HCT116 (cell line): Measurements from ENCODE around the gene ILF2. TPM values are rescaled to one million over a fixed set of nuclear protein-coding genes. Genes with fewer than 3 reads are reported as not detected.
A peak's percentile ranks its signal among the peaks of the same experiment; 100 is the strongest.

Experiments
- ATAC-seq: fragments of 200-7000 bp; cut with Tn5 transposase; 2 replicates; pipeline ENCODE4 v1.9.1; 2020; ENCODE audit warnings: mild to moderate bottlenecking, moderate library complexity
- BruUV-seq: library from RNA; stranded (reverse); fragments of 400-500 nt; replicated peaks from 2 replicates; lab custom pipeline; 2021; lab: Mats Ljungman, UMichigan
- CTCF ChIA-PET: fragments of 300-600 bp; sonication (Branson Sonifier 250); formaldehyde crosslinking; loops from one replicate; lab custom pipeline; 2021; ENCODE audit warnings: antibody characterized with exemption; lab: Charles Lee
- POLR2A ChIA-PET: fragments of 300-600, 350-600 bp; sonication (Branson Sonifier 250); formaldehyde crosslinking; loops from one replicate; lab custom pipeline; 2021; ENCODE audit warnings: antibody characterized with exemption; lab: Charles Lee
- RAD21 ChIA-PET, 2 experiments: fragments of 300-600 bp; sonication (Branson Sonifier 250); formaldehyde crosslinking; loops; one replicate each; lab custom pipeline; 2023; ENCODE audit warnings: low total read pairs in 2 of 2; ENCODE audit not compliant: uncharacterized antibody in 2 of 2, unreplicated experiment in 2 of 2, low non-redundant PET in 1 of 2; lab: Charles Lee
- DNase-seq: peaks from one replicate; pipeline ENCODE4 v3.0.0-alpha.2; 2010; ENCODE audit warnings: low read depth, low spot score
- H2AFZ ChIP-seq: fragments of 200-600 bp; shearing (Covaris generic), sonication (generic); 2 replicates; pipeline ENCODE4 v1.6.1; 2017; ENCODE audit warnings: low read depth, mixed run types, mixed read lengths, antibody characterized with exemption, low read length; ENCODE audit not compliant: poor library complexity, severe bottlenecking
- H3K27ac ChIP-seq: 2 replicates; pipeline ENCODE4 v1.5.1; 2012; ENCODE audit warnings: low read depth, low read length
- H3K27me3 ChIP-seq: fragments of 200-600 bp; sonication (generic); 2 replicates; pipeline ENCODE4 v1.6.1; 2016; ENCODE audit warnings: mixed run types, low read length, mixed read lengths; ENCODE audit not compliant: insufficient read depth
- H3K36me3 ChIP-seq, 2 experiments: fragments of 200-500 bp in 1 of 2; fragments of 200-600 bp in 1 of 2; sonication (Bioruptor generic) in 1 of 2; sonication (generic) in 1 of 2; 2 replicates each; pipeline versions ENCODE4 v1.5.1 to v1.6.1; 2014 to 2016; ENCODE audit warnings: low read length in 2 of 2, inconsistent platforms in 1 of 2, mixed read lengths in 1 of 2, mixed run types in 1 of 2; ENCODE audit not compliant: insufficient read depth in 2 of 2, control insufficient read depth in 1 of 2
- H3K4me1 ChIP-seq, 2 experiments: fragments of 200-600 bp in 1 of 2; sonication (generic) in 1 of 2; 2 replicates each; pipeline versions ENCODE4 v1.5.1 to v1.6.1; 2012 to 2017; ENCODE audit warnings: low read length in 2 of 2, inconsistent platforms in 1 of 2, mild to moderate bottlenecking in 1 of 2, mixed read lengths in 1 of 2, mixed run types in 1 of 2, moderate library complexity in 1 of 2; ENCODE audit not compliant: insufficient read depth in 2 of 2, control insufficient read depth in 1 of 2
- H3K4me2 ChIP-seq: fragments of 200-600 bp; sonication (generic); 2 replicates; pipeline ENCODE4 v1.6.1; 2017; ENCODE audit warnings: mixed run types, low read length, mixed read lengths
- H3K4me3 ChIP-seq, 2 experiments: fragments of 200-600 bp in 1 of 2; sonication (generic) in 1 of 2; replicated peaks in 1 of 2; 2 replicates each; pipeline ENCODE4 v1.5.1; 2011 to 2016; ENCODE audit warnings: low read length in 2 of 2, control low read depth in 1 of 2, low read depth in 1 of 2, mild to moderate bottlenecking in 1 of 2, mixed read lengths in 1 of 2, mixed run types in 1 of 2
- H3K79me2 ChIP-seq: fragments of 200-600 bp; sonication (generic); 2 replicates; pipeline ENCODE4 v1.6.1; 2017; ENCODE audit warnings: mild to moderate bottlenecking, mixed run types, low read length, moderate library complexity, mixed read lengths; ENCODE audit not compliant: insufficient read depth
- H3K9ac ChIP-seq: fragments of 200-600 bp; sonication (generic); 2 replicates; pipeline ENCODE4 v1.6.1; 2016; ENCODE audit warnings: low read length, mixed read lengths
- H3K9me2 ChIP-seq: fragments of 200-600 bp; sonication (generic), shearing (Covaris generic); 2 replicates; pipeline ENCODE4 v1.6.1; 2017; ENCODE audit warnings: mixed run types, mild to moderate bottlenecking, moderate library complexity; ENCODE audit not compliant: insufficient read depth
- H3K9me3 ChIP-seq, 2 experiments: fragments of 200-500 bp in 1 of 2; fragments of 200-600 bp in 1 of 2; sonication (Bioruptor generic) in 1 of 2; sonication (generic) in 1 of 2; 2 replicates each; pipeline ENCODE4 v1.6.1; 2014 to 2017; ENCODE audit warnings: low read length in 2 of 2, mixed read lengths in 2 of 2, inconsistent platforms in 1 of 2, low read depth in 1 of 2, mild to moderate bottlenecking in 1 of 2, mixed run types in 1 of 2, moderate library complexity in 1 of 2; ENCODE audit not compliant: control insufficient read depth in 1 of 2, insufficient read depth in 1 of 2
- H4K20me1 ChIP-seq: fragments of 200-600 bp; sonication (generic), shearing (Covaris generic); 2 replicates; pipeline ENCODE4 v1.6.1; 2017; ENCODE audit warnings: mixed run types, mild to moderate bottlenecking, moderate library complexity; ENCODE audit not compliant: insufficient read depth
- ELF1 ChIP-seq: IDR thresholded peaks from 2 replicates; pipeline ENCODE4 v1.6.1; 2012; ENCODE audit warnings: low read depth, borderline replicate concordance
- FOSL1 ChIP-seq: IDR thresholded peaks from 2 replicates; pipeline ENCODE4 v1.6.1; 2012; ENCODE audit warnings: low read depth
- POLR2AphosphoS5 ChIP-seq: IDR thresholded peaks from 2 replicates; pipeline ENCODE4 v1.6.1; 2011; ENCODE audit warnings: mild to moderate bottlenecking, low read depth, low read length, moderate library complexity
- TCF7L2 ChIP-seq: IDR thresholded peaks from 2 replicates; pipeline ENCODE4 v1.7.0; 2011; ENCODE audit warnings: borderline replicate concordance, inconsistent platforms; ENCODE audit not compliant: insufficient read depth, insufficient read length; ENCODE audit errors: extremely low read depth
- YY1 ChIP-seq: IDR thresholded peaks from 2 replicates; pipeline ENCODE4 v1.6.1; 2011; ENCODE audit warnings: low read length, low read depth, moderate library complexity, mild to moderate bottlenecking; ENCODE audit not compliant: insufficient replicate concordance; ENCODE audit errors: extremely low read depth
- ZFX ChIP-seq: fragments of 450-650 bp; IDR thresholded peaks from 2 replicates; pipeline ENCODE4 v1.6.1; 2017
- intact Hi-C: fragments of 100-400 bp; cut with micrococcal nuclease; formaldehyde crosslinking; loops from 2 replicates; pipeline ENCODE4 v1.10.0; 2022
- total RNA-seq: library from RNA; stranded (reverse); gene quantifications from one replicate; pipeline ENCODE4 v1.2.1, GENCODE V29; 2021; ENCODE audit not compliant: unreplicated experiment

Gene ILF2
- total RNA-seq, 1 experiment from 2014 or later, result 335 TPM

DNA sequence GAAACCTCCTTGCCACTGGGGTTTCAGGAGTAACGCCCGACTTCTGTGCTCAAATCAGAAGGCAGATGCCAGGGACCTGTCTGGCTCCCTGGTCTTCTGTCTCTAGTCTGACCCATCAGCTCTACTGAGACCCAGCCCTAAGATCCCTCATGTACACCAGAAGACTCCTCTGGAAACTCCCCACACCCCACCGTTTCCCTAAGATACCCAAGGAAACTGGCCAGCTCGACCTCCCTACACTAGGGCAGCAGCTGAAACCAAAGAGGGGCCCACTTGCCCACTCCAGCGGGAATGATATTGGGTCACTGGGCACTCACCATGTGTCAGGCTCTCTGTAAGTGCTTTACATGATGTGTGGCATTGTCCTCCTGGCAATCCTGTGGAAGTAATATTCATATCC lies 57.4 kb downstream of the ILF2 start:
- no peaks in the 10 kb centered on the region for H3K36me3 ChIP-seq
- intact Hi-C loops, result loop anchor here (5.0 kb wide), 1 partner anchor 81 kb away; no protein-coding TSS in a partner anchor
- DNase-seq (no peak), ATAC-seq (no peak)
- H3K27ac ChIP-seq, result peak overlapping the region; percentile 72
- H3K9me3 ChIP-seq, result no peaks in the 10 kb centered on the region
- no peaks in the 10 kb centered on the region for H3K27me3 ChIP-seq
- POLR2A ChIA-PET, result interaction anchor here (1.0 to 9.1 kb wide), 12 partner anchors 9 to 377 kb away, joined by 3 to 172 read pairs (median 9); partner anchors contain the start of genes CHTOP, CREB3L4, RPS27 and S100A1
- peak overlapping the region; percentile 93 for H3K9ac ChIP-seq
- no peak overlapping the region for H2AFZ ChIP-seq
- no peaks in the 10 kb centered on the region for H3K9me2 ChIP-seq
- peaks cover 63% of the 10 kb centered on the region for H3K79me2 ChIP-seq
- RAD21 ChIA-PET, result interaction anchor here in 1 of 2 experiments (1.4 kb wide), 1 partner anchor 14 kb away, joined by 5 read pairs; the partner anchor contains the start of gene S100A13
- no peaks in the 10 kb centered on the region for H4K20me1 ChIP-seq
- peak overlapping the region; percentile 88 to 92 for H3K4me3 ChIP-seq
- peaks cover 65 to 92% of the 10 kb centered on the region in 2 experiments for H3K4me1 ChIP-seq
- no peak for TF ChIP-seq FOSL1
- no peak for TF ChIP-seq ELF1
- CTCF ChIA-PET, result interaction anchor here (1.3 to 7.7 kb wide), 3 partner anchors 14 to 103 kb away, joined by 4 to 76 read pairs (median 5); partner anchors contain the start of genes CHTOP, S100A1 and S100A13
- no TSS peak for BruUV-seq
- peak overlapping the region; percentile 88 for H3K4me2 ChIP-seq

DNA sequence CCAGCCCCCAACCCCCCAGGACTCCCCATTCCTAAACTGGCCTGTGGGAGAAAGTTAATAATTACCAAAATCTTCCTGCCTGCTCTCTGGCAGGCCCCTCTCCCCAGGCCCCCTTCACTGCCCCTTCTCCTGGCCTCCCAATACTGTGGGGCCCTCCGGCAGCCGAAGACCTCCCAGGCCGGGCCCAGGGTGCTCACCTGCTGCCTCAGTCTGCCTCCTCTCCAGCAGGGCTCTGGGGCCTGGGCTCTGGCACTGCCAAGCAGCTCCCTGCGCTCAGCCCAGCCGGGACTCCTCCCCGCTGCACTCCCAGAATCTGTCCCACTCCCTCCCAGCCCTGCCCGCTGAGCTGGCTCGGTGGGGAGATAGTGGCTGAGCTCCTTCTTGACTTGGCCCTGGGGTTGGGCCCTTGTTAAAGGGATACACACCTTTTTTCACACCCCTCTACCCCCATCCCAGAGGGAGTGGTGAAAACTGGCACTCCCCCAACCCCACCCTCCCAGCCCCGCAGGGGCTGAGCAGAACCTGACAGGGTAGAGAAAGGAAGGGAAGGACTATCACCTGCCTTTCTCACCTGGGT lies 58.0 kb downstream of the ILF2 start, which contains the start of gene S100A16:
Gene S100A16, minus strand, starts transcription at position 383 of the 577 bp plus-strand sequence. CDS start 4,986 bp downstream, outside the sequence.
- H3K4me1 ChIP-seq, result peaks cover 71 to 94% of the 10 kb centered on the region in 2 experiments
- ATAC-seq (peak; percentile 48), DNase-seq (peak; percentile 56)
- no peak within 1 kb of the TSS for H2AFZ ChIP-seq
- CTCF ChIA-PET, result interaction anchor here (0.6 to 7.7 kb wide), 6 partner anchors 14 to 102 kb away, joined by 3 to 76 read pairs (median 4); partner anchors contain the start of genes CHTOP, ILF2, S100A1 and S100A13
- peak within 1 kb of the TSS; percentile 72 for H3K27ac ChIP-seq
- H3K36me3 ChIP-seq, result no peaks in the 10 kb centered on the region
- no peaks in the 10 kb centered on the region for H3K27me3 ChIP-seq
- H3K9ac ChIP-seq, result peak within 1 kb of the TSS; percentile 93
- peak within 1 kb of the TSS; percentile 88 for H3K4me2 ChIP-seq
- no peaks in the 10 kb centered on the region for H3K9me3 ChIP-seq
- no TSS peak for BruUV-seq
- peak; percentile 59; the same call in 1 of the 2 replicates for TF ChIP-seq ZFX
- peak; percentile 15 for TF ChIP-seq YY1
- TF ChIP-seq TCF7L2, result no peak
- peak; percentile 94 for TF ChIP-seq POLR2AphosphoS5
- no peaks in the 10 kb centered on the region for H3K9me2 ChIP-seq
- RAD21 ChIA-PET, result interaction anchor here in 1 of 2 experiments (0.6 to 1.4 kb wide), 3 partner anchors 14 to 40 kb away, joined by 3 to 5 read pairs (median 3); partner anchors contain the start of gene S100A13
- peak within 1 kb of the TSS; percentile 88 to 92 for H3K4me3 ChIP-seq
- no peaks in the 10 kb centered on the region for H4K20me1 ChIP-seq
- H3K79me2 ChIP-seq, result peaks cover 68% of the 10 kb centered on the region
- POLR2A ChIA-PET, result interaction anchor here (1.0 to 9.1 kb wide), 13 partner anchors 9 to 378 kb away, joined by 3 to 172 read pairs (median 8); partner anchors contain the start of genes CHTOP, CREB3L4, RPS27 and S100A1
- intact Hi-C loops, result loop anchor here (5.0 kb wide), 1 partner anchor 81 kb away; no protein-coding TSS in a partner anchor
